GM21786 (cell line): Measurements from ENCODE around the gene SART3.
"Not testable (repeated sequence)": the region's sequence is repeated elsewhere in the genome, so short reads cannot be mapped to it uniquely, and the experiment has no call there.

Source experiments
- ATAC-seq: cut with Tn5 transposase; IDR thresholded peaks from one replicate; pipeline ENCODE4 v1.9.1; 2021; ENCODE audit not compliant: unreplicated experiment

SART3 gene

DNA sequence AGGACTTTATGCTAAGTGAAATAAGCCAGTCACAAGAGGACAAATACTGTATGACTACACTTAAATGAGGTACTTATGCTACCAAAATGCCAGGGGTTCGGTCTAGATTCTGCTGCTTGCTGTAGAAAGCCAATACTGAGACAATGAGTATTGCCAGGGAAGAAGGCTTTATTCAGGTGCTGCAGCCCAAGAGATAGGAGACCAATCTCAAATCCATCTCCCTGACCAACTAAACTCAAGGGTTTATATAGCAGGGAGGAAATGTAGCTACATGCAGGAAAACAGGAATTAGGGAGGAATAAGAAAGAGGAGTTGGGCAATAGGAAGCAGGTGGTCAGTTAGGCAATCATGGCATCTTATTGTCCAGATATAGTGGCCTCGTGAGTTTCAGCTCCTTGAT lies 58.1 kb downstream of the SART3 start:
- ATAC-seq, result no peak

GRCh38 chr12:108498136-108498535 lies 62.8 kb downstream of the SART3 start:
- ATAC-seq, result no peak

- ATAC-seq, result no peak
Measured at GRCh38 chr12:108495823-108496579, 65.0 kb downstream of the SART3 start.

- ATAC-seq, result no peak
Measured at GRCh38 chr12:108495054-108495453, 65.9 kb downstream of the SART3 start.

GRCh38 chr12:108491256-108491655 lies 69.7 kb downstream of the SART3 start:
- no peak for ATAC-seq

DNA sequence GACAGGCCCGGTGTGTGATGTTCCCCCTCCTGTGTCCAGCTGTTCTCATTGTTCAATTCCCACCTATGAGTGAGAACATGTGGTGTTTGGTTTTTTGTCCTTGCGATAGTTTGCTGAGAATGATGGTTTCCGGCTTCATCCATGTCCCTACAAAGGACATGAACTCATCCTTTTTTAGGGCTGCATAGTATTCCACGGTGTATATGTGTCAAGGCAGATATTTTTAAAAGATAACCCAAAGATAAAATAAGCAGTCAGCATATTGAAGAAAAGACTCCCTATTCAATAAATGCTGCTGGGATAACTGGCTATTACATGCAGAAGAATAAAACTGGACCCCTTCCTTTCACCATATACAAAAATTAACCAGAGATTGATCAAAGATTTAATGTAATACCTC lies 73.9 kb downstream of the SART3 start:
- not testable (repeated sequence) for ATAC-seq

GRCh38 chr12:108485371-108485770 lies 75.6 kb downstream of the SART3 start:
- not testable (repeated sequence) for ATAC-seq

DNA sequence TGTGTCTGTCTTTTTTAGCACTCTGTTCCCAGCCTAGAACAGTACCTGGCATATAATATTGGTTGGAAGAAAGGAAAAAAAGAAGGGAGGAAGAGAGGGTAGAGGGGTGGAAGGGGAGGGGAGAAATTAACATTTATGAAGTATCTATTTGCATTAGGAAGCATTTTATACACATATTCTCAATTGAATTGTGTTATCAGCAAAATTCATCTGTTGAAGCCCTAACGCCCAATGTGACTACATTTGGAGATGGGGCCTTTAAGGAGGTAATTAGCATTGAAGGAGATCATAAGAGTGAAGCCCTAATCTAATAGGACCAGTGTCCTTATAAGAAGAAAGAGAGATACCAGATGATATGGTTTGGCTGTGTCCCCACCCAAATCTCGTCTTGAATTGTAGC lies 76.1 kb downstream of the SART3 start:
- ATAC-seq, result no peak

DNA sequence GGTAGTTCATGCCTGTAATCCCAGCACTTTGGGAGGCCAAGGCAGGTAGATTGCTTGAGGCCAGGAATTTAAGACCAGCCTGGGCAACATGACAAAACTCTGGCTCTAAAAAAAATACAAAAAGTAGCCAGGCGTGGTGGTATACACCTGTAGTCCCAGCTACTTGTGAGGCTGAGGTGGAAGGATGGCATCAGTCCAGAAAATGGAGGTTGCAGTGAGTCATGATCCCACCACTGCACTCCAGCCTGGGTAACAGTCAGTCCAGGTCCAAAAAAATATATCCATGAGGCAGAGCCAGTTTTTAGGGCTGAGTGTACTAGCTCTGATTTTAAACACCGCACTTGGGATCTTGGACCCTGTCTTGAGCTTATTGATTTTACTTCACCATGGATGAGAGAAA lies 76.5 kb downstream of the SART3 start:
- no peak for ATAC-seq

GRCh38 chr12:108483213-108484059 lies 77.5 kb downstream of the SART3 start:
- ATAC-seq, result no peak

DNA sequence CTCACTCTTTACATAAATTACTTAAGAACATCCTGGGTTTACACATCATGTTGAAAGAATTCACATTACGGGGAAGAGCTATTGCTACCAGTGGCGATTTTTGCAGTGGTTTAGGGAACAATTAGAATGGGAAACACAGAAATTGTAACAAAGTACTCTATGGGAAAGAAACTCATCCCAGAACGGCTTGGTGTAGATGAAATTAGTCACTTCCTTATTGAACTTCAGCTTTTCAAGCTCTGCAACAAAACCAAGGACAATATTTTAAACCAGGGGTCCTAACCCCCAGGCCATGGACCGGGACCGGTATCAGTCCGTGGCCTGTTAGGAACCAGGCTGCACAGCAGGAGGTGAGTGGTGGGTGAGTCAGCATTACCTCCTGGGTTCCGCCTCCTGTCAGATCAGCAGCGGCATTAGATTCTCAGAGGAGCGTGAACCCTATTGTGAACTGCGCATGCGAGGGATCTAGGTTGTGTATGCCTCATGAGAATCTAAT lies 78.2 kb downstream of the SART3 start:
- ATAC-seq, result no peak

DNA sequence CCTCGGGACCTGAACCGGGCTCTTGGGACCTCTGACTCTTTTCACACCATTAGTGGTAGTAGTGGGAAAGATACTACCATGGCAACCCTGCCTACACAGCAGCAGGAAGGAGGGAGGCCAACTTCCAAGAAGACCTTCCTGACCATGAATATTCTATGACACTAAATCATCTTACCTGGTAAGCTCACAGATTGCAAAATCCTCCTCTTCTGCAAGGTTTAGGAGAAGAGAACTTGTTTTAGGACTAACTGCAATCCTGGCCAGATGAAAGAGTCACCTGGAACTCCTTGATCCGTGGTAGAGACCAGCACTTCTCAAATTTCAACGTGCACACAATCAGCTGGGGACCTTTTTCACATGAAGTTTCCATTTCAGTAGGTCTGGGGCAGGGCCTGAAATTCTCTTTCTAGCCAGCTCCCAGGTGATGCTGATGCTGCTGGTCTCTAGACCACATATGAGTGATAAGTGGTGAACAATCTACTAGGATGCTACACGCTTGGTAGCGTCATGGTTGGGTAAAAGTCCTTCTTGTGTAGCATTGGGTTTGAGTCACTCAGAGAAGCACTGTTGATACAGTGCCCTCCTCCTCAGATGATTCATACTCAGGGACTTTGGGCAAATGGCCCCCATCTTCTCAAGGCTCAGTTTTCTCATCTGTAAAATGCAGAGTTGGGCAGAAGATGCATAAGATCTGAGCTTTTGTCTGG lies 81.5 kb downstream of the SART3 start:
- no peak for ATAC-seq

DNA sequence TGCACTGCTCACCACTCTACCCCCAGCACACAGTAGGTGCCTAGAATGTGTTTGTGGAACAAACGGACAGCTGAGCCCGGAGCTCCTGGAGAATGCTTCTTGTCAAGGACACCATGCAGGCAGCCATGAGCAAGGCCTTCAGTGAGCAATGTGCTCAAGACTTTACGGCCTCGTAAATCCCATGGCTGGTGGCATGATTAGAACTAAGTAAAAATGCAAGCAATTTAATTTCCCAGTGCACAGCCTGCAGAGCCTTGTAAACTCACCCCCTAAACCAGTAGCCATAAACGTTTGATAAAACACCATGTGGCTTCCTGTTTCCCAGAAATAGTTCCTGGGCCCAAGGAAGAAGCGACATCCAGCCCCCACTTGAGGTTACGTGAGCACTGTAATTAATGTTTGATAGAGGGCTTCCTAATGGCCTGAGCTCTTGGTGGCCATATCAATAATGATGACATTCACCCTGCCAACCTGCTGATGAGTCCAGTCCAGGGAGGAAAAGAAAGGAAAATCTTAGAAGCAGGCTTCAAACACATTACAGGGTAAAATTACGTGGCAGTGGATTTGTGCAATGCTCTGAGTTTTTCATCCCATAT lies 82.3 kb downstream of the SART3 start:
- no peak for ATAC-seq

- ATAC-seq, result no peak
Measured at GRCh38 chr12:108477881-108478259, 83.1 kb downstream of the SART3 start.

DNA sequence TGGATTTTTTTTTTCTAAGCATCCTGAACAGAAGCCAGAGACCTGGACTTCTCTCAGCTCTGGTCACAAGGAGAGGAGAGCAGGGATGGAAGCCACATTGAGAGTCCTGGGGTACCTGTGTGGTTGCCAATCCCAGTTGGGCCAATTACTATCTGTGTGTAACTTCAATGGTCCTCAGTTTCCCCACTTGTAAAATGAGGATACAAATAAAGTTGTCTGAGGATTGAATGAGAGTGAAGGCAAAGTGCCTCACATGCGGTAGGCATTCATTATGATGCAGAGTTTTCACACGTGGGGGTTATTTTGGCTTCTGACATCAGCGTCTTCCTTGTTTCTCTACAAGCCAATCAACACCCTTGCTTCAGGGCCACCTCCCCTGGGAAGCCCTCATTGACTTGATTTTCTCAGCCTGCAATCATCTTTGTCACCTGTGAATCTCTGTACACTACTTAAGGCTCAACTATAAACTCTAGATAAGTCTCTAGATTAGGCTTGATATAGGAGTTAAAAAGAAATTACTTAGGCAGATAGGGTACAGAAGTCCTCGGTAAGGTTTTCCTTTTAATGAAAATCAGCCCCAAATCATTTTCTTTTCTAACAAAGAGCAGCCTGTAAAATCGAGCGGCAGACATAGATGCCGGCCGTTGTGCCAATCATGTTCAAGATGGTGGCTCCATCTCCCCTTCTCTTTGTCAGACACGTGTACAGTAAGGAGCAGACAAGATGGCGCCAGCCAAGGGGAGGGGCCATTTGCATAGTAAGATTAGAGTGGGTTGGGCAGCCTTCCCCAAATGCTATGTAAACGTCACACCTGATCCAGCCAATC lies 83.7 kb downstream of the SART3 start:
- no peak for ATAC-seq

- ATAC-seq, result no peak
Measured at GRCh38 chr12:108475396-108475795, 85.6 kb downstream of the SART3 start.

GRCh38 chr12:108473400-108474055 lies 87.4 kb downstream of the SART3 start:
- no peak for ATAC-seq
